ENCODE results near the gene FBXL17. TPM values are rescaled to one million over a fixed set of nuclear protein-coding genes. Genes with fewer than 3 reads are reported as not detected.

Gene FBXL17
- total and polyA plus RNA-seq, 2 donors (not counting 1 experiment from before 2014, with no cell fraction given) = 7.3 to 40.3 TPM

DNA sequence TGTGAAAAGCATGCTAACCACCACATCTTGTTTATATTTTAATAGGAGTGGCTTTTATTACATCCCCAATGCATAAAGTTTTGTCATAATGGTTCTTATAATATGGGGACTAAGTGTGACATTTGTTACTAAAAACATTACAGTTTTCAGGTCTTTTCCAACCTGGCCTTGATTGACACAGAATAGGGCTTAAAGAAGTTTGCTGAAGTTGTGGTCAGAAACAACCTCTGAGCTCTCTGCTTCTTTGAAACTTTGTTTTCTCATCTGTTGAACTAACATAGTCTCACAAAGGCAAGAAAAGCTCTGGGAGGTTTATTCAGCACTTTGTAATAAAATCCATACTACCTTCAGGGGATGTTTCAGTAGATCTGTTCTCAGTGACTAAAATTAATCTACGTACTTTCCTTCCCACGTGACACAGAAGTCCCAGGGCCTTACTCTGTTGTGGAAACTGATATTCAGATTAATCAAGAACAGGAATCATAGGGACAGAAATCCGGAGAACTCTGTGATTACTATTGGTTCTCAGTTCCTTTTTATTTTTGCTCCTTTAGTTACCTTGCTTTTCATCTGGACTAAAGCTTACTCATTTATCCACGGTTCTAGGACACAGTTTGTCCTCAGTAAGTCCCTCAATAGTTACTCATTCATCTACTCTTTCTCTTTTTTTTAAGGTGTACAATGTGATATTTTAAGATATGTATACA is 422.2 kb downstream of the FBXL17 start:
- Histone ChIP-seq H3K9me3 (ENCODE audit: control extremely low read depth in 1 of 3, control insufficient read depth in 2 of 3, insufficient read depth in 1 of 3, low read length in 2 of 3) (no peaks in the 10 kb centered on the region), H3K27me3 (replicated peaks in 1 of 4; ENCODE audit: control extremely low read depth in 1 of 4, control insufficient read depth in 3 of 4, insufficient read depth in 4 of 4, low read length in 3 of 4) (no peaks in the 10 kb centered on the region)
- intact Hi-C loops (cut with micrococcal nuclease) = no loop called here

DNA sequence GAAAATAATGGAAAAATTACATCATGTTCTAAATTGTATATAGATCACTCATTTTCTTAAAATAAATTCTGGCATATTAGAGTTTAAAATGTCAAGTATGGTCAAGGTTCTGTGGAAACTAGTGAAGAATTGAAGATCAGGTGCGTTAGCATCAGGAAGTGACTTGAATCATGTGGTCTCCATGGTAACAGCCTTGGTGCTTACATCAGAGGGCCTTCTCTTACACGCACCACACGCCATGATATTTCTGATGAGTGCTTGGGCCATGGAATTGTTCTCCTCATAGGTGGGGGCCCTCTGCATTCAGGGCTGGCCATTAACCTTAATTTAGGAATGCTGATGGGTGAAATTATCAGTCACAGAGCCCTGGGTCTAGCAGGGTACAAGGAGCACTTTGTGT is 423.0 kb downstream of the FBXL17 start:
- no peak for TF ChIP-seq EZH2 (IDR thresholded peaks at IDR 0.05; ENCODE audit: borderline replicate concordance, insufficient read depth, low read depth, low read length, poor library complexity, severe bottlenecking)
- TF ChIP-seq, protein P1, sequence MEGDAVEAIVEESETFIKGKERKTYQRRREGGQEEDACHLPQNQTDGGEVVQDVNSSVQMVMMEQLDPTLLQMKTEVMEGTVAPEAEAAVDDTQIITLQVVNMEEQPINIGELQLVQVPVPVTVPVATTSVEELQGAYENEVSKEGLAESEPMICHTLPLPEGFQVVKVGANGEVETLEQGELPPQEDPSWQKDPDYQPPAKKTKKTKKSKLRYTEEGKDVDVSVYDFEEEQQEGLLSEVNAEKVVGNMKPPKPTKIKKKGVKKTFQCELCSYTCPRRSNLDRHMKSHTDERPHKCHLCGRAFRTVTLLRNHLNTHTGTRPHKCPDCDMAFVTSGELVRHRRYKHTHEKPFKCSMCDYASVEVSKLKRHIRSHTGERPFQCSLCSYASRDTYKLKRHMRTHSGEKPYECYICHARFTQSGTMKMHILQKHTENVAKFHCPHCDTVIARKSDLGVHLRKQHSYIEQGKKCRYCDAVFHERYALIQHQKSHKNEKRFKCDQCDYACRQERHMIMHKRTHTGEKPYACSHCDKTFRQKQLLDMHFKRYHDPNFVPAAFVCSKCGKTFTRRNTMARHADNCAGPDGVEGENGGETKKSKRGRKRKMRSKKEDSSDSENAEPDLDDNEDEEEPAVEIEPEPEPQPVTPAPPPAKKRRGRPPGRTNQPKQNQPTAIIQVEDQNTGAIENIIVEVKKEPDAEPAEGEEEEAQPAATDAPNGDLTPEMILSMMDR (IDR thresholded peaks at IDR 0.05) = no peak
- Mint-ChIP-seq H3K9me3 (ENCODE audit: insufficient read depth) (no peaks in the 10 kb centered on the region), H3K4me1 (no peaks in the 10 kb centered on the region), H3K27ac (no peak overlapping the region), H3K27me3 (no peaks in the 10 kb centered on the region), H3K4me3 (no peak overlapping the region)
- Histone ChIP-seq H4K20me1 (ENCODE audit: control insufficient read depth, insufficient read depth, low read length, poor library complexity, severe bottlenecking) (no peaks in the 10 kb centered on the region), H2AFZ (ENCODE audit: insufficient read depth, low read depth, low read length, poor library complexity, severe bottlenecking) (no peak overlapping the region), H3K4me2 (replicated peaks; ENCODE audit: low read depth, low read length, poor library complexity, severe bottlenecking) (no peak overlapping the region), H3K9ac (ENCODE audit: low read length) (no peak overlapping the region), H3K27me3 (replicated peaks in 1 of 4; ENCODE audit: control extremely low read depth in 1 of 4, control insufficient read depth in 3 of 4, insufficient read depth in 4 of 4, low read length in 3 of 4) (no peaks in the 10 kb centered on the region), H3K4me3 (ENCODE audit: control extremely low read depth in 1 of 5, extremely low read depth in 1 of 5, insufficient read depth in 1 of 5, low read depth in 2 of 5, low read length in 4 of 5) (no peak overlapping the region), H3K79me2 (ENCODE audit: control insufficient read depth, insufficient read depth, low read length) (no peaks in the 10 kb centered on the region), H3K9me3 (ENCODE audit: control extremely low read depth in 1 of 3, control insufficient read depth in 2 of 3, insufficient read depth in 1 of 3, low read length in 2 of 3) (no peaks in the 10 kb centered on the region), H3K36me3 (replicated peaks in 1 of 2; ENCODE audit: control extremely low read depth in 1 of 2, control insufficient read depth in 1 of 2, extremely low read depth in 1 of 2, insufficient read depth in 2 of 2, low read length in 1 of 2) (no peaks in the 10 kb centered on the region), H3K4me1 (ENCODE audit: control insufficient read depth in 2 of 2, insufficient read depth in 2 of 2, low read length in 2 of 2) (no peaks in the 10 kb centered on the region), H3K27ac (ENCODE audit: low read length in 2 of 2) (no peak overlapping the region)
- no peak for ATAC-seq (ENCODE audit: low read depth)
- 100% methylated on average over 3 of the region's 3 CpGs for WGBS (ENCODE audit: insufficient coverage)
- ChIA-PET CTCF (no interaction called here), POLR2A (no interaction called here)
- DNase-seq = no peak
- intact Hi-C loops (cut with micrococcal nuclease) = no loop called here

More for the DNA sequence above, 422.2 kb downstream of the FBXL17 start:
- H3K4me3 Mint-ChIP-seq = no peak overlapping the region
- Histone ChIP-seq H3K4me3 (ENCODE audit: control extremely low read depth in 1 of 5, extremely low read depth in 1 of 5, insufficient read depth in 1 of 5, low read depth in 2 of 5, low read length in 4 of 5) (no peak overlapping the region), H3K36me3 (replicated peaks in 1 of 2; ENCODE audit: control extremely low read depth in 1 of 2, control insufficient read depth in 1 of 2, extremely low read depth in 1 of 2, insufficient read depth in 2 of 2, low read length in 1 of 2) (no peaks in the 10 kb centered on the region), H3K27ac (ENCODE audit: low read length in 2 of 2) (no peak overlapping the region), H3K4me2 (replicated peaks; ENCODE audit: low read depth, low read length, poor library complexity, severe bottlenecking) (no peak overlapping the region), H2AFZ (ENCODE audit: insufficient read depth, low read depth, low read length, poor library complexity, severe bottlenecking) (no peak overlapping the region), H3K4me1 (ENCODE audit: control insufficient read depth in 2 of 2, insufficient read depth in 2 of 2, low read length in 2 of 2) (no peaks in the 10 kb centered on the region), H3K9ac (ENCODE audit: low read length) (no peak overlapping the region), H3K79me2 (ENCODE audit: control insufficient read depth, insufficient read depth, low read length) (no peaks in the 10 kb centered on the region), H4K20me1 (ENCODE audit: control insufficient read depth, insufficient read depth, low read length, poor library complexity, severe bottlenecking) (no peaks in the 10 kb centered on the region)
- DNase-seq = no peak
- ChIA-PET CTCF (no interaction called here), POLR2A (no interaction called here)
- H3K9me3 Mint-ChIP-seq (ENCODE audit: insufficient read depth) = no peaks in the 10 kb centered on the region
- ATAC-seq (ENCODE audit: low read depth) = no peak
- no peaks in the 10 kb centered on the region for H3K4me1 Mint-ChIP-seq
- 80% methylated on average over 1 of the region's 4 CpGs for WGBS (ENCODE audit: insufficient coverage)
- H3K27me3 Mint-ChIP-seq = no peaks in the 10 kb centered on the region
- TF ChIP-seq EZH2 (IDR thresholded peaks at IDR 0.05; ENCODE audit: borderline replicate concordance, insufficient read depth, low read depth, low read length, poor library complexity, severe bottlenecking) = no peak
- TF ChIP-seq, protein P1 (IDR thresholded peaks at IDR 0.05) = no peak
- no peak overlapping the region for H3K27ac Mint-ChIP-seq
